Panc1 (cell line): Measurements from ENCODE around the gene PRR5L.

ENCODE experiments used
- CTCF ChIP-seq: fragments of 450-650 bp; IDR thresholded peaks from 2 replicates; pipeline ENCODE4 v1.5.1; 2017; ENCODE audit warnings: mild to moderate bottlenecking
- POLR2AphosphoS5 ChIP-seq: IDR thresholded peaks from 2 replicates; pipeline ENCODE4 v1.6.1; 2012; ENCODE audit warnings: mild to moderate bottlenecking, low read depth, low read length, moderate library complexity
- REST ChIP-seq, 2 experiments: IDR thresholded peaks; 2 replicates each; pipeline ENCODE4 v1.6.1; 2011 to 2012; ENCODE audit warnings: low read depth in 2 of 2, control low read depth in 1 of 2, low read length in 1 of 2, mild to moderate bottlenecking in 1 of 2, moderate library complexity in 1 of 2; ENCODE audit not compliant: insufficient read depth in 1 of 2
- SIN3A ChIP-seq: IDR thresholded peaks from 2 replicates; pipeline ENCODE4 v1.6.1; 2012; ENCODE audit warnings: low read depth, mild to moderate bottlenecking, low read length, moderate library complexity, borderline replicate concordance; ENCODE audit not compliant: insufficient read depth
- TCF7L2 ChIP-seq: IDR thresholded peaks from 2 replicates; pipeline ENCODE4 v1.6.1; 2011; ENCODE audit warnings: mild to moderate bottlenecking, low read depth, low read length, inconsistent platforms

GRCh38 chr11:36493332-36493731 lies 197.2 kb downstream of the PRR5L start:
- no peak for TF ChIP-seq CTCF
- TF ChIP-seq SIN3A: no peak
- no peak for TF ChIP-seq POLR2AphosphoS5
- no peak for TF ChIP-seq TCF7L2
- TF ChIP-seq REST (IDR thresholded peaks at IDR 0.05; ENCODE audit: insufficient read depth in 1 of 2, low read depth in 2 of 2, low read length in 1 of 2): no peak
